T-helper 17 cell (primary cell): ENCODE data around the gene NMS. TPM values are rescaled to one million over a fixed set of nuclear protein-coding genes. Genes with fewer than 3 reads are reported as not detected.

Experiments used
- ATAC-seq: fragments of 150-1000 bp; cut with Tn5 transposase; 2 replicates; pipeline ENCODE4 v1.10.0; 2021; ENCODE audit warnings: mild to moderate bottlenecking, moderate library complexity
- DNase-seq, 3 donors: peaks; one replicate each; pipeline versions ENCODE4 v3.0.0 to v3.0.0-alpha.2; 2020 to 2021
- H3K9me3 ChIP-seq: one replicate; pipeline ENCODE4 v1.7.0; 2013; ENCODE audit warnings: low read length, mild to moderate bottlenecking; ENCODE audit not compliant: control insufficient read depth, poor library complexity, severe bottlenecking
- H3K27ac Mint-ChIP-seq: one replicate; pipeline ENCODE4 v1.8.0; 2022; ENCODE audit warnings: mild to moderate bottlenecking, moderate library complexity, mixed read lengths
- H3K27me3 Mint-ChIP-seq: one replicate; pipeline ENCODE4 v1.8.0; 2022; ENCODE audit warnings: mixed read lengths
- H3K36me3 Mint-ChIP-seq: one replicate; pipeline ENCODE4 v1.8.0; 2022; ENCODE audit warnings: low read depth, mixed read lengths
- H3K4me1 Mint-ChIP-seq: one replicate; pipeline ENCODE4 v1.8.0; 2022; ENCODE audit warnings: mild to moderate bottlenecking, mixed read lengths
- H3K4me3 Mint-ChIP-seq: one replicate; pipeline ENCODE4 v1.8.0; 2022; ENCODE audit warnings: mild to moderate bottlenecking, moderate library complexity, mixed read lengths
- total RNA-seq, 4 donors: library from RNA in 2 of 4; stranded (reverse) in 2 of 4; gene quantifications; one replicate each; pipeline ENCODE4 v1.2.3 and lab custom pipeline; 2022 to 2026

Gene NMS
- total RNA-seq = not detected
- 0 reads per million in 2 donors for total RNA-seq (lab: John Stamatoyannopoulos, UW)

DNA sequence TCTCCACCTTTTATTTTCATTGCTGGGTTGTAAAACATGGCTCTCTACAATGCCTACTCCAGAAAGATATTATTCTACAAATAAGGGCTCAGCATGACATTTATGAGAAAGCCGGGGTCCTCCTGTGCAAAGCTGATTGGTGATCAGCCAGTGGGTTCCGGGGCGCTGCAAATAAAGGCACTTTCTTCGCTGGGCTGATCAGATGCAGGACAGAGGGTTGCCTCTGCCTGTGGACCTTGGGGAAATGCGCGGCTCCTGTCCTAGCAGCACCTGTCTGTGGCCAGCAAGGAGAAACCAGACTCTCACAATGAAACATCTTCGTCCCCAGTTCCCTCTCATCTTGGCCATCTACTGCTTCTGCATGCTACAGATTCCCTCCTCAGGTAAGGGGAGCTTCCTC lies at the start of gene NMS:
TSS of gene NMS (plus strand) at position 301 of the 400 bp plus-strand sequence. CDS start at position 308, 7 bp downstream.
- Mint-ChIP-seq H3K4me1 (peaks cover 2% of the 10 kb centered on the region), H3K27ac (no peak within 1 kb of the TSS), H3K4me3 (no peak within 1 kb of the TSS), H3K27me3 (peaks cover 43% of the 10 kb centered on the region), H3K36me3 (no peaks in the 10 kb centered on the region)
- ATAC-seq (no peak), DNase-seq (no peak)
- H3K9me3 ChIP-seq = no peaks in the 10 kb centered on the region

GRCh38 chr2:100422320-100423055 lies 47.8 kb upstream of the NMS start:
- Mint-ChIP-seq H3K4me1 (peaks cover 7% of the 10 kb centered on the region), H3K27ac (no peak overlapping the region), H3K27me3 (peaks cover 22% of the 10 kb centered on the region), H3K36me3 (no peaks in the 10 kb centered on the region), H3K4me3 (no peak overlapping the region)
- no peak for DNase-seq
- ATAC-seq = no peak
- no peaks in the 10 kb centered on the region for H3K9me3 ChIP-seq

DNA sequence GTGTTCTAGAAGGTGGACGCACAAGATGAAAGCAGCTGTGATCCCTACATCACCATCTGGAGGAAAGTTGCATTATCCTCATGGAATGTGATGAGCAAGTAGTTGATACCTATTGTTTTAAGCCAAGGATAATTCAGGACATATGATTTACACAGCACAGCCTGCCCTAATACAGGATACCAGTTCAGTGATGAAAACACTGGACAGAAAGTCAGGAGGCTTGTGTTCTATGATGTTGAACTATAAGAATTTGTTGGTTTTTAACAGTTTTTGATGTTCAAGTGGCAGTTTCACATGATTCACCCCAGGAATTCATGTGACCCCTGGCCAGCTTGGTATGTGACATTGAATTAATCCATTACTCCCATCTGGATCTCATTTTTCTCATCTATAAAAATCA lies 46.7 kb upstream of the NMS start:
- no peak overlapping the region for H3K4me3 Mint-ChIP-seq
- DNase-seq = no peak
- peaks cover 11% of the 10 kb centered on the region for H3K4me1 Mint-ChIP-seq
- no peak for ATAC-seq
- no peaks in the 10 kb centered on the region for H3K9me3 ChIP-seq
- no peak overlapping the region for H3K27ac Mint-ChIP-seq
- H3K27me3 Mint-ChIP-seq = peaks cover 27% of the 10 kb centered on the region
- no peaks in the 10 kb centered on the region for H3K36me3 Mint-ChIP-seq

GRCh38 chr2:100424277-100424875 lies 45.9 kb upstream of the NMS start:
- H3K9me3 ChIP-seq = no peaks in the 10 kb centered on the region
- no peaks in the 10 kb centered on the region for H3K36me3 Mint-ChIP-seq
- ATAC-seq = no peak
- no peak overlapping the region for H3K27ac Mint-ChIP-seq
- no peak overlapping the region for H3K4me3 Mint-ChIP-seq
- peaks cover 34% of the 10 kb centered on the region for H3K27me3 Mint-ChIP-seq
- no peak for DNase-seq
- H3K4me1 Mint-ChIP-seq = peaks cover 11% of the 10 kb centered on the region

DNA sequence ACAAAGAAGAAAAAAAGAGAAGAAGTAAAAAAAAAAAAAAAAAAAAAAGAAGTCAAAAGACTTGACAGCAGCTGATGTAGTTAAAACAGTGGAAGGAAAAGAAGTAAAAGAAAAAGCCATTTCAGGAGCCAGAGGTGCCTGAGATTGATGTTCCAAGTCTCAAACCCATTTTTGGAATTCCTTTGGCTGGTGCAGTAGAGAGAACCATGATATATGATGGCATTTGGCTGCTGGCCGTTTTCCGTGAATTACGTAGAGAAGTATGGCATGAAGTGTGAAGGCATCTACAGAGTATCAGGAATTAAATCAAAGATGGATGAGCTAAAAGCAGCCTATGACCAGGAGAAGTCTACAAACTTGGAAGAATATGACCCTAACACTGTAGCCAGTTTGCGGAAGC lies 45.2 kb upstream of the NMS start:
- Mint-ChIP-seq H3K27ac (peak overlapping the region; percentile 39), H3K4me1 (peaks cover 11% of the 10 kb centered on the region), H3K4me3 (no peak overlapping the region), H3K36me3 (no peaks in the 10 kb centered on the region), H3K27me3 (peaks cover 39% of the 10 kb centered on the region)
- H3K9me3 ChIP-seq = peaks cover 3% of the 10 kb centered on the region
- DNase-seq = no peak
- ATAC-seq = no peak

DNA sequence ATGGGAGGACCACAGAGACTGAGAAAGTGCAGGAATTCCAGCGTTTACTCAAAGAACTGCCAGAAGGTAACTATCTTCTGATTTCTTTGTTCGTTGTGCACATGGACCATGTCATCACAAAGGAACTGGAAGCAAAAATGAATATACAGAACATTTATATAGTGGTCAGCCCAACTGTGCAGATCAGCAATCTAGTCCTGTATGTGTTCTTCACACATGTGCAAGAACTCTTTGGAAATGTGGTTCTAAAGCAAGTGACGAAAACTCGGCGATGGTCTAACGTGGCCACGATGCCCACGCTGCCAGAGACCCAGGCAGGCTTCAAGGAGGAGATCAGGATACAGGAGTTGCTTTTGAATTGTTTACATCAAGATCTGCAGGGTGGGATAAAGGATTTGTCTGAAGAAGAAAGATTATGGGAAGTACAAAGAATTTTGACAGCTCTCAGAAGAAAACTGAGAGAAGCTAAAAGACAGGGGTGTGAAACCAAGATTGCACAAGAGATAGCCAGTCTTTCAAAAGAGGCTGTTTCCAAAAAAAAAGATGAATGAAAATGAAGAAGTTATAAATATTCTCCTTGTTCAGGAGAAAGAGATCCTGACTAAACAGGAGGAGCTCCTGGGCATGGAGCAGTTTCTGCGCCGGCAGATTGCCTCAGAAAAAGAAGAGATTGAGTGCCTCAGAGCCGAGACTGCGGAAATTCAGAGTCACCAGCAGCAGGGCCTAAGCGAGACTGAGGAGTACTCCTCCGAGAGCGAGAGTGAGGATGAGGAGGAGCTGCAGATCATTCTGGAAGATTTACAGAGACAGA lies 44.5 kb upstream of the NMS start:
- no peak for DNase-seq
- Mint-ChIP-seq H3K27ac (peak overlapping the region; percentile 39), H3K27me3 (peaks cover 39% of the 10 kb centered on the region), H3K4me3 (peak overlapping the region; percentile 25), H3K36me3 (no peaks in the 10 kb centered on the region), H3K4me1 (peaks cover 11% of the 10 kb centered on the region)
- no peak for ATAC-seq
- peaks cover 3% of the 10 kb centered on the region for H3K9me3 ChIP-seq

DNA sequence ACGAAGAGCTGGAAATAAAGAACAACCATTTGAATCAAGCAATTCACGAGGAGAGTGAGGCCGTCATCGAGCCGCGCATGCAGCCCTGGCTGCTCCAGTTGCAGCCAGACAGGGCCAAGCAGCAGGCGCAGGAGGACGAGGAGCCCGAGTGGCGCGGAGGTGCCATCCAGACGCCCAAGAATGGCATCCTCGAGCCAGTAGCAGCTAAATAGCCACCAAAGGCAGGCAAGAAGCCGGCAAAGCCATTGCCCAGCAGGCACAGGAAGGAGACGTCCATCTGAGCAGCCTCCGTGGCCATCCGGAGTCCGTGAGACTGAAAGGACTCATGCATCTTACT lies 43.9 kb upstream of the NMS start:
- Mint-ChIP-seq H3K4me3 (no peak overlapping the region), H3K27me3 (peaks cover 39% of the 10 kb centered on the region), H3K36me3 (no peaks in the 10 kb centered on the region)

GRCh38 chr2:100427111-100427510 lies 43.2 kb upstream of the NMS start:
- no peak for DNase-seq
- peaks cover 3% of the 10 kb centered on the region for H3K9me3 ChIP-seq
- Mint-ChIP-seq H3K36me3 (no peaks in the 10 kb centered on the region), H3K4me3 (no peak overlapping the region), H3K27ac (no peak overlapping the region), H3K4me1 (peaks cover 11% of the 10 kb centered on the region), H3K27me3 (peaks cover 39% of the 10 kb centered on the region)
- ATAC-seq = no peak

More for the DNA sequence above, 43.9 kb upstream of the NMS start:
- Mint-ChIP-seq H3K27ac (no peak overlapping the region), H3K4me1 (peaks cover 11% of the 10 kb centered on the region)
- ATAC-seq = no peak
- DNase-seq = no peak
- peaks cover 3% of the 10 kb centered on the region for H3K9me3 ChIP-seq

- ATAC-seq (peak; percentile 92), DNase-seq (peak in 2 of 3 donors; percentile 21 to 62)
- peaks cover 44% of the 10 kb centered on the region for H3K27me3 Mint-ChIP-seq
- peaks cover 14% of the 10 kb centered on the region for H3K4me1 Mint-ChIP-seq
- peaks cover 3% of the 10 kb centered on the region for H3K9me3 ChIP-seq
- H3K4me3 Mint-ChIP-seq = no peak overlapping the region
- no peaks in the 10 kb centered on the region for H3K36me3 Mint-ChIP-seq
- no peak overlapping the region for H3K27ac Mint-ChIP-seq
Measured at GRCh38 chr2:100427627-100428258, 42.5 kb upstream of the NMS start.

DNA sequence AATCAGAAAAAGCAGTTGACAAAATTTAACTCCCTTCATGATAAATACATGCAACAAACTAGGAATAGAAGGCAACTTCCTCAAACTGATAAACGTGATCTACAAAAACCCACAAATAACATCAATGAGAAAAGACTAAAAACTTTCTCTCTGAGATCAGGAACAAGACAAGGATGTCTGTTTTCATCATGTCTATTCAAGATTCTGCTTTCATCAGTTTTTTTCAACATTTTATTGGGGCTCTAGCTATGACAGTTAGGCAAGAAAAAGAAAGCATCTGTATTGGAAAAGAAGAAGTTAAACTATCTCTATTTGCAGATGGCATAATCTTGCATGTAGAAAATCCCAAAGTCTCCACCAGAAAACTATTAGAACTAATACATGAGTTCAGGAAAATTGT lies 40.6 kb upstream of the NMS start:
- Mint-ChIP-seq H3K27ac (no peak overlapping the region), H3K36me3 (no peaks in the 10 kb centered on the region), H3K4me1 (peaks cover 14% of the 10 kb centered on the region), H3K27me3 (peaks cover 45% of the 10 kb centered on the region), H3K4me3 (no peak overlapping the region)
- DNase-seq = no peak
- peaks cover 3% of the 10 kb centered on the region for H3K9me3 ChIP-seq
- no peak for ATAC-seq

DNA sequence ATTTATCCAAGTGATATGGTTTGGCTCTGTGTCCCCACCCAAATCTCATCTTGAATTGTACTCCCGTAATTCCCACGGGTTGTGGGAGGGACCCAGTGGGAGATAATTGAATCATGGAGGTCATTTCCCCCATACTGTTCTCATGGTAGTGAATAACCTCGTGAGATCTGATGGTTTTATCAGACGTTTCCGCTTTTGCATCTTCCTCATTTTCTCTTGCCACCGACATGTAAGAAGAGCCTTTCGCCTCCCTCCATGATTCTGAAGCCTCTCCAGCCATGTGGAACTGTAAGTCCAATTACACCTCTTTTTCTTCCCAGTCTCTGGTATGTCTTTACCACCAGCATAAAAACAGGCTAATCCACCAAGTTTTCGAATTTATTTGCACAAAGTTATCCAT lies 32.5 kb upstream of the NMS start:
- no peak overlapping the region for H3K27ac Mint-ChIP-seq
- H3K27me3 Mint-ChIP-seq = peaks cover 33% of the 10 kb centered on the region
- DNase-seq = no peak
- ATAC-seq = no peak
- H3K9me3 ChIP-seq = no peaks in the 10 kb centered on the region
- H3K4me1 Mint-ChIP-seq = peaks cover 2% of the 10 kb centered on the region
- H3K36me3 Mint-ChIP-seq = peaks cover 5% of the 10 kb centered on the region
- H3K4me3 Mint-ChIP-seq = no peak overlapping the region

DNA sequence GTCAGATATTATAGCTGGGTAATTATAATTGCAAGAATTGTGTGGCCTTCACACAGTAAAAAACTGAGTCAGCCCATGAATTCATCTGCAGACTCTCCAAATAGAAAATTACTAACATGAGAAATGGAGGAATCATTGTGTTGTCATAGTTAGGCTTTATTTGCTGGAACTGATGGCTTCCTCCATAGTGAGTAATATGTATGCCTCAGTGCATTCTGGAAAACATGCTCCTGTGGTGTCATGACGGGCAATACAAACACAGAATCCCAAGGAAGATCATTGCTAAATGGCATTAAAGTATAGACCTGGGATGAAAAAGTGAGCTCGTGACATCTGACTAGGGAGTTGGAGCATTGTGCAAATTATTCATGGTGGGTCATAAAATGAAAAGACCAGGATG lies 23.6 kb upstream of the NMS start:
- DNase-seq (no peak), ATAC-seq (no peak)
- Mint-ChIP-seq H3K27ac (no peak overlapping the region), H3K36me3 (no peaks in the 10 kb centered on the region), H3K4me3 (no peak overlapping the region), H3K4me1 (no peaks in the 10 kb centered on the region), H3K27me3 (no peaks in the 10 kb centered on the region)
- no peaks in the 10 kb centered on the region for H3K9me3 ChIP-seq

- no peak overlapping the region for H3K27ac Mint-ChIP-seq
- no peak overlapping the region for H3K4me3 Mint-ChIP-seq
- no peaks in the 10 kb centered on the region for H3K4me1 Mint-ChIP-seq
- ATAC-seq = no peak
- H3K27me3 Mint-ChIP-seq = no peaks in the 10 kb centered on the region
- H3K9me3 ChIP-seq = no peaks in the 10 kb centered on the region
- H3K36me3 Mint-ChIP-seq = no peaks in the 10 kb centered on the region
- DNase-seq = no peak
Measured at GRCh38 chr2:100451092-100451491, 19.2 kb upstream of the NMS start.
